CD4-positive, alpha-beta T cell treated with Interleukin-4 for 1 hour (primary cell): Measurements from ENCODE around the gene LUZP4.
"Not testable (repeated sequence)": the region's sequence is repeated elsewhere in the genome, so short reads cannot be mapped to it uniquely, and the experiment has no call there.

Source experiments
- DNase-seq, 2 donors: peaks; one replicate each; pipeline ENCODE4 v3.0.0-alpha.2; 2020 to 2022

LUZP4 gene

GRCh38 chrX:115289465-115289864 lies at the start of gene LUZP4:
Gene LUZP4, plus strand, starts transcription at chrX:115289715. Its CDS starts 45 bp downstream, at chrX:115289760.
- no peak for DNase-seq

GRCh38 chrX:115251458-115252233 lies 37.9 kb upstream of the LUZP4 start:
- DNase-seq = no peak

- no peak for DNase-seq
Measured at GRCh38 chrX:115255003-115255402, 34.5 kb upstream of the LUZP4 start.

DNA sequence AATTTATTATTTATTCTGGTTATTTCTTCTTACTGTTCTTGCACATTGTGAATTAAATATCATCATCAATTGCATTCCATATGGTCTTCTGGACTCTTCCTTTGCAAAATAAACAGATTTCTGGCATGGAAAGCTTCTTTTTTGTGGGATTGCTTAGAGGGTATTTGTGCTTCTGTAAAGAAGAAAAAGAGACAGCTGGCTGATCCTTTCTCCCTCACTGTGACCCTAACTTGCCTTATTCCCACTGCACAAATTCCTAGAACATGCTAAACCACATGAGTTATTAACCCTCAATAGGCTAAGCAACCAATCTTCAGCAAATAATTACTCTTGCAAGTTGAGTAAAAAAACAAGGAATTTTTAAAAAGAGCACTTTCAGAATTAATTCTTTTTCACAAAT lies 31.8 kb upstream of the LUZP4 start:
- DNase-seq = no peak

DNA sequence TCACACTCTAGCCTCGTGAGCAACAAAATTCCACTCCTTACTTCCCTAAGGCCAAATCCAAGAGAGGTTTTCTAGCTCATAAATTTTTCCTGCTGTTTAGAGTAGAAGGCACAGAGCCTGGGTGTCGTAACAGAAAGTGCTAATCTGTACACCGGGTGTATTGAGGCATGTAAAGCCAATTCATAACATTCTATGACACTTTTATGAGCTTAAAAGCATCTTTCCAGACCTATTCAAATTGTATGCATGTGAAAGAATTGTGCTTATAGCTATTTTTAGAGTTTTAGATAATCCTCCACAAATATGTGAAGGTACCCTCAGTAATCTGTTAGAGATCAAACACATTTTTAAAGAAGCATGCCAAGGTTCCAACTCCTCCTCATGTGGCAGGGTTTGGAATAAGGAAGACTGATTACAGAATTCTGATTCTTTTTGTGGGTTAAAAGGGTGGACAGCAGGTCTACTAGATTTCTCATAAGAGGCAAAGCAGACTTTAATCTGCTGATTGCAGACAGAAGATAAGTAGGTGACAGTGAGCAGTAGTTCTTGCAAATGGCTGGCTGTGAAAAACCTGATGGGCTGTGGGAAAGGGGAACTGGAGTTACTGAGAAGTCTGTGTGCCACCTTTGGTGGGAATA lies 30.2 kb upstream of the LUZP4 start:
- no peak for DNase-seq

GRCh38 chrX:115260330-115260729 lies 29.2 kb upstream of the LUZP4 start:
- no peak for DNase-seq

DNA sequence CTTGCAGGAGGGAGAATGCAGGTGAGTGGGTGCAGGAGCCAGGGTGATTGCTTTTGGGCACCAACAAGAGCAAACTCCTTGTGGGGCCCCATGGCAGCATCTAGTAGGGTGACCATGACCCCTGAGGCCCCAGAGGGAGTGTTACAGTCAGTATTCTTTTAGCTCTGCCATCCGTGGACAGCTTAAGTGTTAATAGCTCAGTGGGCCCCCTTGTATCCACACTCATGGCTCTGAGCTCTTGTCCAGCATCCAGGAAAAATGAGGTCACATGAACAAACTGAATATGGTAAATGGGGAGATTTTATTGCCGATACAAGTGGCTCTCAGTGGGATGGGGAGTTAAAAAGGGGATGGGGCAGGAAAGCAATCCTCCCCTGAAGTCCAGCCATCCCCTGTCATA lies 28.4 kb upstream of the LUZP4 start:
- no peak for DNase-seq

DNA sequence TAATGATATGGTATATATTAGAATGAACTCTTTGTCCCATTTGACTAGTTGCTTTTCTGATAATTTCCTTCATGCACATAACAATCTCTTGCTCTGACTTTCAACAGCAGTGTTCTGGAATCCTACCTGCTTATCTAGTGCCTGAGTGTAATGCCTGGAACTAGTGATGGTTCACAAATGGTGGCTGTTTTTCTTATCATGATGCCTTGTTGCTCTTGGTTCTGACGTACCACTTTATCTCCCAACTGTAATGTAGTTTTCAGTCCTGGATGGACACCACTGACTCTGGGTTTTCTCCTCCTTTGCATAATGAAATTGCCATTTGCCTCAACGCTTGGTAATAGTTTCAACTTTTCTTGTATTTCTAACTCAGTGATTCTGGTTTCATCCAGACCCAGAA lies 25.5 kb upstream of the LUZP4 start:
- no peak for DNase-seq

- DNase-seq = no peak
Measured at GRCh38 chrX:115266300-115266699, 23.2 kb upstream of the LUZP4 start.

DNA sequence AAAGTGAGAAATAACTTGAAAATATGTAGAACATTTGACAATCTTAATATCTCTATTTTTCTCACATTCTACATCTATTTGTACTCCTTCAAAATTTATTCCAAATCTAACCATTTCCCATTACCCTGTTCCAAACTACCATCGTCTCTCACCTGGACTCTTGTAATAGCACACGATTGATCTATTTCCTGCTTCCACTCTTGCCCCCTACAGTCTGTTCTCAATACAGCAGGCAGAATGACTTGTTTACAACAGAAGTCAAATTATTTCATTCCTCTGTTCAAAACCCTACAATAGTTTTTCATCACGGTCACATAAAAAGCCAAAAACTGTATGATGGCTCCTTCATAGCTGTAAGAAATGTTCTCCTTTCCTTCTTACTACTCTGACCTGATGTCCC lies 21.1 kb upstream of the LUZP4 start:
- DNase-seq = no peak

DNA sequence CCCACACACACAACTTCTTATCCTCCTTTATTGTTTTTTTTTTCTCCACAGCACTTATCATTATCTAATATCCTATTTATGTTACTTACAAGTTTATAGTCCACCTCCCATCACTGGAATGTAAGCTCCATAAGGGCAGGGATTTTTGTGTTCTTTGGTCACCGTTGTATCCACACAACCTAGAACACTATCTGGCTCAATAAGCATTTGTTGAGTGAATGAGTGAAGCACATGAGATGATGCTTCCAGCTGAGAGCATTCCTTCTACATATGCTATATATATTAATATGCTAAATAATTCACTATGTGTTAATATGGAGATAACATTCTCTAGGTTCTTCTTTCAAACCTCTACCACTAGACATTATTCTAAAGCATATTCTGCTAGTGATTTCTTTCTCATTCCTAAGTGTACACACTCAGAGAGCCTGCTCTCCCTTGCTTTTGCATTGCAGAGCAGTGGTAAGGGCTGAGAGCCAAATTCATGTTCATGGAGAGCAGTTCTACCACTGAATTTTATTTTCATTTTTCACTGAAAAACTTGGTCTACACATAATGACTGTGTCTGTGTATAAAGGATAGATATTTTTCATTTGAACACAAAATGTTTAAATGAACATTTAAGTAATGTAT lies 20.3 kb upstream of the LUZP4 start:
- DNase-seq = no peak

GRCh38 chrX:115284877-115285276 lies 4.6 kb upstream of the LUZP4 start:
- DNase-seq = no peak

DNA sequence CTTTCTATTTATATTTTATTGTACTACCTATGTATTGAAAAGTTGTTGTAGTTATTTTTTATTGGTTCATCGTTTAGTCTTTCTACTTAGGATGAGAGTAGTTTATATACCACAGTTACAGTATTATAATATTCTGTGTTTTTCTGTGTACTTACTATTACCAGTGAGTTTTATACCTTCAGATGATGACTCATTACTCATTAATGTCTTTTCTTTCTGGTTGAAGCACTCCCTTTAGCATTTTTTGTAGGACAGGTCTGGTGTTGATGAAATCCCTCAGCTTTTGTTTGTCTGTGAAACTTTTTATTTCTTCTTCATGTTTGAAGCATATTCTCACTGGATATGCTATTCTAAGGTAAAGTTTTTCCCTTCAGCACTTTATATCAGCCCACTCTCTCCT lies 7.7 kb downstream of the LUZP4 start:
- no peak for DNase-seq

DNA sequence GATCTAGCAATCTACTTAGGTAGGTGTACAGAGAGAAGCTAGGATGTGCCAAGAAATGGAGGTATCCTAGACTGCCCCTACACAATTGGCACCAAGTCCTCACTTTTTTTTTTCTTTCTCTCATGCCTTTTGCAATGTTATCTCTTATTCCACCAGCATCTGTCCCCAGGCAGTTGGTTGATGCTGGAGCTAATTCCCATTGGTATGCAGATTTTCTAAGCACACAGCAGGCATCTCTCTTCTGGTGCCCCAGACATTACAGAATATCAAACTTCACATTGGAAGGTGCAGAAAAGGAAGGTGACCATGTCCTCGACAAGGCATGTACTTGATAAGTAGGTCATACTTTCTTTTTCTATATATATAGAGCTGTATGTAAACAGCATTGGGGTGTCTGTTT lies 21.6 kb downstream of the LUZP4 start:
- no peak for DNase-seq

DNA sequence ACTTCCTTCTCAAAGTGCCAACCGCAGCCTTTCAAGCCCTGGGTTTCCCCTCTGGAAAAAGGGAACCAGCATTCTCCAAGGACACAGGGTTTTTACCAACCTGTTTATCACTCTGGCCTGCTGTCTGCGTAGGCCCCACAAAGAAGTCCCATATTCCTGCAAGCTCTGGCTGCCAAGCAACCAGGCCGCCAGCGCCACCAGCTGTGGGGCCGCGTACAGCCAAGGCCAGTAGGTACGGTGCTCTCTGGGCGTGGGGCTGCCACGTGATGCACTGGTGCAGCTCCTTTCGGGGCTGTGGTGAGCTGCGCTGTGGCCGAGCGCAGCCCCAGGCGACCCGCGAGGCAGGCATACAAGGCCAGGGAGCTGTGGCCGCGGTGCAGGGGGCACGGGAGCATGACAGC lies 22.1 kb downstream of the LUZP4 start:
- DNase-seq = no peak

DNA sequence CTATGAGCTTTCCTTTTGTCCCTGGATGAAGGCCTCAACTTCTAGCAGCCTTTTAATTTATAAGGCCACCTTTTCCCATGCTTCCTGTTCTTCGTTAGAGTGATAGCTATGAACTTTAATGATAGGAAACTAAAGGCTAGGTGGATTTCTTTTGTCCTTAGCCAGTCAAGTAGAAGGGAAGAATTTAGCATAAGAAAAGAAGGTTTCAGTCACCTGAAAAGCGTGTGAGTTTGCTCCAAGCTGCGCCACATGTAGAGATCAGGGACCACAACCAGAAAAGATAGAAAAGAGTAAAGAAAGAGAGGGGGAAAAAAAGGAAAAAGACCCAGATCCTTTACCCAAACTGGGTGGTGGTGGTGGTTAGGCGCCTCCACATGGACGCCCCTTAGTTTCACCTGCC lies 28.6 kb downstream of the LUZP4 start:
- no peak for DNase-seq

DNA sequence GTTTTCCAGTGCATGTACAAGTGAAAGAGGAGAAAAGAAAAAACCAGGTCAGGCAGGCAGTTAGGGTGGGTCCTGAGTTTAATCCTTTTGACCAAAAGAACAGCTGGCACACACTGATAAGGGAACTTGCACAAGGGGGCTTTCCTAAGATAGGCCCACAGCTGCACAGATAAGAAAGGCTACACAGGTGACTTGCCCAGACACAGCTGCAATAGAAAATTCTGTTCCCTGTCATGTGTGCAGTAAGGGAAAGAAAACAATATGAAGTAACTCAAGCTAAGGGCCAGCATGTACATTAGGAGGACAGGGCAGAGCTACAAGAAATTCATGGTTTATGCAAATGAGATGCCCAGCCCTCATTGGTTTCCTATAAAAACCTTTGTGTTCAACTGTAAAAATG lies 32.9 kb downstream of the LUZP4 start:
- DNase-seq = no peak

- DNase-seq = no peak
Measured at GRCh38 chrX:115324194-115324593, 34.7 kb downstream of the LUZP4 start.

DNA sequence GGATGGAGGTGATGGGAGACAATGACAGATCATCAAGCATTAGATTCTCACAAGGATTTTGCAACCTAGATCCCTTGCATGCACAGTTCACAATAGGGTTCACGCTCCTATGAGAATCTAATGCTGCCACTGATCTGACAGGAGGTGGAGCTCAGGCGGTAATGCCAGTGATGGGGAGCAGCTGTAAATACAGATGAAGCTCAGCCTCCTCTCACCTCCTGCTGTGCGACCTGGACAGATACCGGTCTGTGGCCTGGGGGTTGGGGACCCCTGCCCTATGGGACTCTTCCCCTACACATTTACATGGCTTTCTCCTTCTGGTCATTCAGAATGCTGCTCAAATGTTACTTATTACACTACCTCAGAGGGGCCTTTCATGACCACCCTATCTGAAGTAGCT lies 39.8 kb downstream of the LUZP4 start:
- not testable (repeated sequence) for DNase-seq

- peak; percentile 1 to 20 for DNase-seq
Measured at GRCh38 chrX:115330498-115331168, 41.1 kb downstream of the LUZP4 start.

DNA sequence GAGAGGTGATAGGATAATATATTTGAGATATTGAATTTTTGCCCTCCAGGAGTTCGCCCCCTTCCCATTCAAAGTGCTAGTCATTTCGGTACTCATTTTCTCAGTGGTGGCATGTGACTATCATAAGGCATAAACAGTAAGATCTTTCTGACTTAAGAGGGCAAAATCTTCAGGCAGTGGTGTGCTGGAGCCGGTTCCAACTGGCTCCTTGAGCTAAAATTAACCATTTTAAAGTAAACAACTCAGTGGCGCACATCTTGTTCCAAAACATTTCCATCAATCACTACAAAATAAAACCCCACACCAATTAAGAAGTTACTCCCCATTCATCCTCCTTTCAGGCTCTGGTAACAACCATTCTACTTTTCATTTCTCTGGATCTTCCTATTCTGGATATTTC lies 43.3 kb downstream of the LUZP4 start:
- no peak for DNase-seq

DNA sequence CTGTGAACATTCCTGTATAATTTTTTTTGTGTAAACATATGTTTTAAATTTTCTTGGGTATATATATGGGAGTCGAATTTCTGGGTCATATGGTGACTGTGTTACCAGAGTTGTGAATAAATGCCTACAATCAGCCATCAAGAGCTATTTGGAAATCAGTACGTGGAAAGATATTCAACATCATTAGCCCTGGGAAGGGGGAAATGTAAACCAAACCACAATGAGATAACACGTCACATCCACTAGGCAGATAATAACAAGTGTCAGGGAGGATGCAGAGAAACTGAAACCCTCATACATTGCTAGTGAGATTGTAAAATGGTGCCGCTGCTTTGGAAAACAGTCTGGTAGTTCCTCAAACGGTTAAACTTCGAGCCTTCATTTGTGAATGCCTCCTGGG lies 43.9 kb downstream of the LUZP4 start:
- DNase-seq = no peak

- no peak for DNase-seq
Measured at GRCh38 chrX:115337491-115338144, 48.1 kb downstream of the LUZP4 start.
